Calu3 (cell line): ENCODE data around the gene AGER. TPM values are rescaled to one million over a fixed set of nuclear protein-coding genes. Genes with fewer than 3 reads are reported as not detected.

ENCODE experiments used
- BruUV-seq: library from RNA; stranded (reverse); fragments of 400-500 nt; replicated peaks from 2 replicates; lab custom pipeline; 2021; lab: Mats Ljungman, UMichigan
- CTCF ChIA-PET: fragments of 300-600 bp; sonication (Branson Sonifier 250); formaldehyde crosslinking; loops from one replicate; lab custom pipeline; 2022; ENCODE audit warnings: antibody characterized with exemption; lab: Charles Lee
- DNase-seq: peaks from one replicate; pipeline ENCODE4 v3.0.0; 2022
- H3K27ac Mint-ChIP-seq: one replicate; pipeline ENCODE4 v1.8.0; 2022; ENCODE audit warnings: mixed read lengths; ENCODE audit not compliant: unreplicated experiment
- H3K27me3 Mint-ChIP-seq: one replicate; pipeline ENCODE4 v1.8.0; 2022; ENCODE audit warnings: mixed read lengths; ENCODE audit not compliant: unreplicated experiment
- H3K36me3 Mint-ChIP-seq: one replicate; pipeline ENCODE4 v1.8.0; 2022; ENCODE audit warnings: mild to moderate bottlenecking, moderate library complexity, mixed read lengths; ENCODE audit not compliant: insufficient read depth, unreplicated experiment
- H3K4me1 Mint-ChIP-seq: one replicate; pipeline ENCODE4 v1.8.0; 2022; ENCODE audit warnings: mild to moderate bottlenecking, low read depth, mixed read lengths; ENCODE audit not compliant: unreplicated experiment
- H3K4me3 Mint-ChIP-seq: one replicate; pipeline ENCODE4 v1.8.0; 2022; ENCODE audit warnings: mild to moderate bottlenecking, low read depth, moderate library complexity, mixed read lengths; ENCODE audit not compliant: unreplicated experiment
- H3K9me3 Mint-ChIP-seq: one replicate; pipeline ENCODE4 v1.8.0; 2022; ENCODE audit warnings: low read depth, mixed read lengths; ENCODE audit not compliant: unreplicated experiment
- CTCF ChIP-seq: fragments of 200-600 bp; IDR thresholded peaks from one replicate; pipeline ENCODE4 v1.8.0; 2022; ENCODE audit warnings: antibody characterized with exemption; ENCODE audit not compliant: unreplicated experiment
- intact Hi-C: fragments of 100-400 bp; cut with micrococcal nuclease; formaldehyde crosslinking; loops from one replicate; pipeline ENCODE4 v1.10.0; 2022; ENCODE audit not compliant: unreplicated experiment
- total RNA-seq: library from RNA; stranded (reverse); gene quantifications from 2 replicates; pipeline ENCODE4 v1.2.3, GENCODE V29; 2022

Gene AGER
- total RNA-seq, 1 experiment from 2014 or later, result 14.4 TPM

DNA sequence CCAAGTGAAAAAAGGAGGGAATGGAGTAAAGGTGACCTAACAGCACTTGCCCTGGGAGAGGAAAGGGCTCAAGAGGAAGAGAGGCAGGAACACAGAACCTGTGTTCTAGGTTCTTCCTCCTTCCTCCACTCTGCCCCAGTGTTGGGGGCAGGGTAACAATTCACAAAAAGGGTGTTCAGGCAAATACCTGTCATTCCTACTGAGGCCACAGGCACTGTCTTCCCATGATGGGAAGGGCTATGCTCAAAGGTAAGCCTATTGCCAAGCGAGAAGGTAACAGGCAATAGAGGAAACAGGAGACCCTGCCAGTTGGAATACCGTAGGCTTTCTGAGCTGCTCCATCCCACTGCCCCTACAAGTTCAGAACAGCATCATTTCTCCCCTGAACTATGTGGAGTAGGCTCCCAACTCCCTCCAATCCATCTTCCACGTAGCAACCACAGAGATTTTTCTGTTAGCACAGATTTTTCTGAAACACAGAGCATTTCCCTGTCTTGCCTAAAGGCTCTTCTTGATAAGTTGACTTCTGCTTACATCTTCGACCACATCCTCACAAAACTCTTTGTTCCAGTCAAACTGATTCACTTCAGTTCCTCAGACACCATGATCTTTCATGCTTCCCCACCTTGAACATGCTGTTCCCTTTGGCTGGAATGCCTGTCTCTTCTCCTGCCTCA, 10.9 kb downstream of the AGER start:
- intact Hi-C loops, result no loop called here
- Mint-ChIP-seq H3K9me3 (no peaks in the 10 kb centered on the region), H3K4me3 (no peak overlapping the region), H3K36me3 (peaks cover 57% of the 10 kb centered on the region), H3K4me1 (peaks cover 37% of the 10 kb centered on the region), H3K27me3 (no peaks in the 10 kb centered on the region), H3K27ac (no peak overlapping the region)
- no TSS peak for BruUV-seq
- CTCF ChIA-PET, result no interaction called here
- DNase-seq, result no peak
- no peak for TF ChIP-seq CTCF

DNA sequence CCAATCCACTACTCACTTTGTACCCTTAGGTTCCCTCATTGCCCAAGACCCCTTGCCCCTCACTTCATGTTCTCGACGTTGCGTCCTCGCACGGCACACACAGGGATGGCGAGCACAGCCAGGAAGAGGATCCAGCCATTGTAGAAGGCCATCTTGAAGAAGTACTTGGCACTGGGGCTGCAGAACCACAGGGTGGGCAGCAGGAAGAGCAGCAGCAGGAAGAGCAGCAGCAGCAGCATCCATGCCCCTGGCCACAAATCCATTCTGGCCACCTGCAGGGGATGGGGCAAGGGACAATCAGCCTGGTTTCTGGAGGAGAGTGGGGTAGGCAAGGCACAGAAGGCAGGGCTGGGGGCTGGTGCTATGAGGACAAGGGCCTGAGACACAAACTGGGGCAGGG, 12.8 kb downstream of the AGER start:
- CTCF ChIA-PET, result no interaction called here
- Mint-ChIP-seq H3K27ac (no peak overlapping the region), H3K4me3 (no peak overlapping the region), H3K9me3 (no peaks in the 10 kb centered on the region), H3K36me3 (peaks cover 50% of the 10 kb centered on the region), H3K27me3 (no peaks in the 10 kb centered on the region), H3K4me1 (peaks cover 26% of the 10 kb centered on the region)
- no peak for DNase-seq
- BruUV-seq, result no TSS peak
- intact Hi-C loops, result no loop called here
- no peak for TF ChIP-seq CTCF

GRCh38 chr6:32170294-32170693, 13.8 kb downstream of the AGER start:
- intact Hi-C loops, result no loop called here
- CTCF ChIA-PET, result no interaction called here
- Mint-ChIP-seq H3K4me1 (peaks cover 21% of the 10 kb centered on the region), H3K36me3 (peaks cover 48% of the 10 kb centered on the region), H3K9me3 (no peaks in the 10 kb centered on the region), H3K4me3 (no peak overlapping the region), H3K27ac (no peak overlapping the region), H3K27me3 (no peaks in the 10 kb centered on the region)
- no peak for DNase-seq
- no peak for TF ChIP-seq CTCF
- no TSS peak for BruUV-seq

- Mint-ChIP-seq H3K27ac (no peak overlapping the region), H3K36me3 (peaks cover 43% of the 10 kb centered on the region), H3K4me3 (no peak overlapping the region), H3K4me1 (peaks cover 16% of the 10 kb centered on the region), H3K9me3 (no peaks in the 10 kb centered on the region), H3K27me3 (no peaks in the 10 kb centered on the region)
- no peak for DNase-seq
- CTCF ChIA-PET, result no interaction called here
- intact Hi-C loops, result no loop called here
- BruUV-seq, result no TSS peak
- peak; percentile 28 for TF ChIP-seq CTCF
Measured at GRCh38 chr6:32168807-32169591, 15.1 kb downstream of the AGER start.
